ENCODE data around the gene LAMA2. TPM values are rescaled to one million over a fixed set of nuclear protein-coding genes. Genes with fewer than 3 reads are reported as not detected.

The LAMA2 gene
- total and polyA plus RNA-seq, 10 donors = 0.83 to 66.6 (median 18.8) TPM

GRCh38 chr6:129186988-129187387 is 304.1 kb downstream of the LAMA2 start:
- Histone ChIP-seq H3K27me3 (replicated peaks in 1 of 7) (no peaks in the 10 kb centered on the region), H3K4me3 (no peak overlapping the region), H3K36me3 (no peaks in the 10 kb centered on the region), H3K4me1 (no peaks in the 10 kb centered on the region), H3K9me3 (no peaks in the 10 kb centered on the region), H3K27ac (no peak overlapping the region)
- intact Hi-C loops (cut with DNase I; ENCODE audit: low total_unique reads) = no loop called here
- no peak for DNase-seq
- TF ChIP-seq POLR2A (IDR thresholded peaks at IDR 0.05) = no peak
- TF ChIP-seq, protein P1, sequence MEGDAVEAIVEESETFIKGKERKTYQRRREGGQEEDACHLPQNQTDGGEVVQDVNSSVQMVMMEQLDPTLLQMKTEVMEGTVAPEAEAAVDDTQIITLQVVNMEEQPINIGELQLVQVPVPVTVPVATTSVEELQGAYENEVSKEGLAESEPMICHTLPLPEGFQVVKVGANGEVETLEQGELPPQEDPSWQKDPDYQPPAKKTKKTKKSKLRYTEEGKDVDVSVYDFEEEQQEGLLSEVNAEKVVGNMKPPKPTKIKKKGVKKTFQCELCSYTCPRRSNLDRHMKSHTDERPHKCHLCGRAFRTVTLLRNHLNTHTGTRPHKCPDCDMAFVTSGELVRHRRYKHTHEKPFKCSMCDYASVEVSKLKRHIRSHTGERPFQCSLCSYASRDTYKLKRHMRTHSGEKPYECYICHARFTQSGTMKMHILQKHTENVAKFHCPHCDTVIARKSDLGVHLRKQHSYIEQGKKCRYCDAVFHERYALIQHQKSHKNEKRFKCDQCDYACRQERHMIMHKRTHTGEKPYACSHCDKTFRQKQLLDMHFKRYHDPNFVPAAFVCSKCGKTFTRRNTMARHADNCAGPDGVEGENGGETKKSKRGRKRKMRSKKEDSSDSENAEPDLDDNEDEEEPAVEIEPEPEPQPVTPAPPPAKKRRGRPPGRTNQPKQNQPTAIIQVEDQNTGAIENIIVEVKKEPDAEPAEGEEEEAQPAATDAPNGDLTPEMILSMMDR (IDR thresholded peaks at IDR 0.05 in 8 of 11, conservative IDR thresholded peaks at IDR 0.05 in 3 of 11) = no peak
- no peak for TF ChIP-seq POLR2AphosphoS5 (IDR thresholded peaks at IDR 0.05)
- WGBS, 5 donors = 75 to 82% (median 77%) methylated on average over 3 of the region's 3 CpGs

DNA sequence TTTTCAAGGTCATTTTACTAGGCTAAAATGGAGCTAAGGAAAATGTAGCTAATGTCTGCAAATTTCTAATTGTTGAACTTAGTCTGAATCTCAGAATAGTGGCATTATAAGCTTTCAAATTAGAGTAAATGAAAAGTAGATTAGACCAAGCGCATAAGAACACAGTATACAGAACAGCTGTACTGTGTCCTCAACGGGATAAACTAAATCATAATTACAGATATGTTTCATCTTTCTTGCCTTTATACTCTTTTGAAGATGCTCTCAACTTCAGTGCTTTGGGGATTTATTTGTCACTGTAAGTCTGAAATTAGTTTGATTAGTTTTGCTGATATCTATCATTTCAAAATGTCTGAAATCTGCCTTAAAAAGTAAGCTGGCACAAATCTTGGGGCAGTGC is 305.4 kb downstream of the LAMA2 start:
- no peak for DNase-seq
- no peak overlapping the region for H3K4me3 ChIP-seq
- intact Hi-C loops (cut with DNase I; ENCODE audit: low total_unique reads) = no loop called here
- H3K4me1 ChIP-seq = no peaks in the 10 kb centered on the region
- H3K27ac ChIP-seq = no peak overlapping the region
- no peaks in the 10 kb centered on the region for H3K27me3 ChIP-seq (replicated peaks in 1 of 7)
- H3K36me3 ChIP-seq = no peaks in the 10 kb centered on the region
- H3K9me3 ChIP-seq = no peaks in the 10 kb centered on the region
- TF ChIP-seq POLR2AphosphoS5 (IDR thresholded peaks at IDR 0.05) (no peak), POLR2A (IDR thresholded peaks at IDR 0.05) (no peak)
- TF ChIP-seq, protein P1 (IDR thresholded peaks at IDR 0.05 in 8 of 11, conservative IDR thresholded peaks at IDR 0.05 in 3 of 11) = no peak
- 74 to 92% (median 84%) methylated on average over 2 of the region's 2 CpGs for WGBS, 5 donors

- TF ChIP-seq, protein P1 (IDR thresholded peaks at IDR 0.05 in 8 of 11, conservative IDR thresholded peaks at IDR 0.05 in 3 of 11) = no peak
- TF ChIP-seq POLR2A (IDR thresholded peaks at IDR 0.05) = no peak
- TF ChIP-seq POLR2AphosphoS5 (IDR thresholded peaks at IDR 0.05) = no peak
- H3K9me3 ChIP-seq = no peaks in the 10 kb centered on the region
- intact Hi-C loops (cut with DNase I; ENCODE audit: low total_unique reads) = no loop called here
- H3K27me3 ChIP-seq (replicated peaks in 1 of 7) = no peaks in the 10 kb centered on the region
- DNase-seq = no peak
- no peaks in the 10 kb centered on the region for H3K4me1 ChIP-seq
- H3K36me3 ChIP-seq = no peaks in the 10 kb centered on the region
- no peak overlapping the region for H3K4me3 ChIP-seq
- H3K27ac ChIP-seq = no peak overlapping the region
- 84 to 96% (median 89%) methylated on average over 2 of the region's 2 CpGs for WGBS, 5 donors
Measured at GRCh38 chr6:129188795-129189194, 305.9 kb downstream of the LAMA2 start.

DNA sequence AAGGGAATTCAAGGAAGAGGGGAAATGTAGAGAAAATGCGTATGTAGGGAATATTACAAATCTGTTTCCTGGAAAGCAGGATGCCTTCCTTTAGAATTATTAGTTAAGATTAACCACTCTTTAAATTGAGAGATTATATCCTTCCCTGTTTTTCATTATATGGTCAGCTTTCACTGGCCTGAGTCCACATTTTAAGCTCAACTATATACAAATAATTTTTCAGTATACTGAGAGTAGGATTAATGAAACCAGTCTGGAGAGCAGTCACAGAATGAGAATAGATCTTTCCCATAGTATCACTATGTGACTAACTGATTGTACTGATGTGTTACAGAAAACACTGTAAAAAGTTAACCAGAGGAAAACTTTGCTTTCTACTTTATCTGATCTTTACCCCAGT is 306.3 kb downstream of the LAMA2 start:
- no peak overlapping the region for H3K4me3 ChIP-seq
- intact Hi-C loops (cut with DNase I; ENCODE audit: low total_unique reads) = no loop called here
- H3K27me3 ChIP-seq (replicated peaks in 1 of 7) = no peaks in the 10 kb centered on the region
- no peaks in the 10 kb centered on the region for H3K36me3 ChIP-seq
- no peaks in the 10 kb centered on the region for H3K9me3 ChIP-seq
- no peak for DNase-seq
- WGBS, 5 donors = 78 to 89% (median 82%) methylated on average over 1 of the region's 1 CpG
- no peaks in the 10 kb centered on the region for H3K4me1 ChIP-seq
- TF ChIP-seq POLR2A (IDR thresholded peaks at IDR 0.05) (no peak), POLR2AphosphoS5 (IDR thresholded peaks at IDR 0.05) (no peak)
- TF ChIP-seq, protein P1 (IDR thresholded peaks at IDR 0.05 in 8 of 11, conservative IDR thresholded peaks at IDR 0.05 in 3 of 11) = no peak
- no peak overlapping the region for H3K27ac ChIP-seq

Data from spleen (tissue), 11 donors.